ENCODE data around the gene NELL2. TPM values are rescaled to one million over a fixed set of nuclear protein-coding genes. Genes with fewer than 3 reads are reported as not detected.

NELL2 gene
- total and polyA plus RNA-seq, 7 donors, result 0.17 to 1.8 (median 0.30) TPM; not detected in 3

- no peak overlapping the region for H3K27ac ChIP-seq
- DNase-seq, result no peak
- no peak overlapping the region for H3K4me3 ChIP-seq
- no peaks in the 10 kb centered on the region for H3K9me3 ChIP-seq
- no peaks in the 10 kb centered on the region for H3K27me3 ChIP-seq (ENCODE audit: insufficient read depth in 3 of 3, low read length in 2 of 3)
- 85 to 93% (median 89%) methylated on average over 6 of the region's 6 CpGs for WGBS, 3 donors
- H3K4me1 ChIP-seq, result no peaks in the 10 kb centered on the region
- TF ChIP-seq CTCF (IDR thresholded peaks at IDR 0.05), result no peak
- no peak for ATAC-seq
- intact Hi-C loops (cut with DNase I), result no loop called here
- no peaks in the 10 kb centered on the region for H3K36me3 ChIP-seq (ENCODE audit: insufficient read depth in 1 of 2, low read depth in 1 of 2)
Observed at GRCh38 chr12:44519931-44520330, 356.2 kb downstream of the NELL2 start.

GRCh38 chr12:44511289-44511688 lies 364.8 kb downstream of the NELL2 start:
- no peak for TF ChIP-seq CTCF (IDR thresholded peaks at IDR 0.05)
- Histone ChIP-seq H3K9me3 (no peaks in the 10 kb centered on the region), H3K27me3 (ENCODE audit: insufficient read depth in 3 of 3, low read length in 2 of 3) (no peaks in the 10 kb centered on the region), H3K4me1 (no peaks in the 10 kb centered on the region), H3K36me3 (ENCODE audit: insufficient read depth in 1 of 2, low read depth in 1 of 2) (no peaks in the 10 kb centered on the region), H3K27ac (no peak overlapping the region), H3K4me3 (no peak overlapping the region)
- DNase-seq, result no peak
- ATAC-seq, result no peak
- intact Hi-C loops (cut with DNase I), result no loop called here

GRCh38 chr12:44510510-44510909 lies 365.6 kb downstream of the NELL2 start:
- no peak overlapping the region for H3K4me3 ChIP-seq
- no peak overlapping the region for H3K27ac ChIP-seq
- H3K27me3 ChIP-seq (ENCODE audit: insufficient read depth in 3 of 3, low read length in 2 of 3), result no peaks in the 10 kb centered on the region
- intact Hi-C loops (cut with DNase I), result no loop called here
- WGBS, 3 donors, result 81 to 85% (median 81%) methylated on average over 2 of the region's 2 CpGs
- DNase-seq, result no peak
- no peaks in the 10 kb centered on the region for H3K9me3 ChIP-seq
- no peak for ATAC-seq
- no peaks in the 10 kb centered on the region for H3K36me3 ChIP-seq (ENCODE audit: insufficient read depth in 1 of 2, low read depth in 1 of 2)
- TF ChIP-seq CTCF (IDR thresholded peaks at IDR 0.05), result no peak
- no peaks in the 10 kb centered on the region for H3K4me1 ChIP-seq

GRCh38 chr12:44510076-44510475 lies 366.0 kb downstream of the NELL2 start:
- Histone ChIP-seq H3K36me3 (ENCODE audit: insufficient read depth in 1 of 2, low read depth in 1 of 2) (no peaks in the 10 kb centered on the region), H3K4me3 (no peak overlapping the region), H3K4me1 (no peaks in the 10 kb centered on the region), H3K9me3 (no peaks in the 10 kb centered on the region), H3K27me3 (ENCODE audit: insufficient read depth in 3 of 3, low read length in 2 of 3) (no peaks in the 10 kb centered on the region), H3K27ac (no peak overlapping the region)
- 30 to 44% (median 43%) methylated on average over 4 of the region's 4 CpGs for whole genome bisulfite sequencing, 3 donors
- DNase-seq (no peak), ATAC-seq (no peak)
- TF ChIP-seq CTCF (IDR thresholded peaks at IDR 0.05), result no peak
- intact Hi-C loops (cut with DNase I), result no loop called here

GRCh38 chr12:44509471-44509870 lies 366.6 kb downstream of the NELL2 start:
- no peaks in the 10 kb centered on the region for H3K4me1 ChIP-seq
- WGBS, 3 donors, result 7 to 15% (median 14%) methylated on average over 2 of the region's 2 CpGs
- H3K9me3 ChIP-seq, result no peaks in the 10 kb centered on the region
- H3K27me3 ChIP-seq (ENCODE audit: insufficient read depth in 3 of 3, low read length in 2 of 3), result no peaks in the 10 kb centered on the region
- intact Hi-C loops (cut with DNase I), result no loop called here
- H3K36me3 ChIP-seq (ENCODE audit: insufficient read depth in 1 of 2, low read depth in 1 of 2), result no peaks in the 10 kb centered on the region
- DNase-seq (no peak), ATAC-seq (no peak)
- H3K27ac ChIP-seq, result no peak overlapping the region
- no peak overlapping the region for H3K4me3 ChIP-seq
- TF ChIP-seq CTCF (IDR thresholded peaks at IDR 0.05), result no peak
